Activated T-helper 17 cell treated with anti-CD3 and anti-CD28 coated beads, Interleukin-2, amount 50 U/mL, for 72 hours (primary cell): ENCODE data around the gene PDZD7. TPM values are rescaled to one million over a fixed set of nuclear protein-coding genes. Genes with fewer than 3 reads are reported as not detected.
"Not testable (repeated sequence)": the region's sequence is repeated elsewhere in the genome, so short reads cannot be mapped to it uniquely, and the experiment has no call there.

Experiments used
- ATAC-seq: fragments of 150-1000 bp; cut with Tn5 transposase; replicated peaks from 2 replicates; pipeline ENCODE4 v1.10.0; 2021; ENCODE audit warnings: mild to moderate bottlenecking, moderate library complexity
- H3K27ac Mint-ChIP-seq: one replicate; pipeline ENCODE4 v1.8.0; 2022; ENCODE audit warnings: mixed read lengths
- H3K27me3 Mint-ChIP-seq: one replicate; pipeline ENCODE4 v1.8.0; 2022; ENCODE audit warnings: mixed read lengths
- H3K36me3 Mint-ChIP-seq: one replicate; pipeline ENCODE4 v1.8.0; 2022; ENCODE audit warnings: low read depth, mild to moderate bottlenecking, mixed read lengths
- H3K4me1 Mint-ChIP-seq: one replicate; pipeline ENCODE4 v1.8.0; 2022; ENCODE audit warnings: mixed read lengths
- H3K4me3 Mint-ChIP-seq: one replicate; pipeline ENCODE4 v1.8.0; 2022; ENCODE audit warnings: mild to moderate bottlenecking, mixed read lengths
- H3K9me3 Mint-ChIP-seq: one replicate; pipeline ENCODE4 v1.8.0; 2022; ENCODE audit warnings: mixed read lengths
- total RNA-seq, 2 donors: library from RNA; stranded (reverse); gene quantifications; one replicate each; pipeline ENCODE4 v1.2.3, GENCODE V29; 2022

PDZD7 gene
- total RNA-seq, 2 donors from 2014 or later, result 0.48 to 2.9 TPM

GRCh38 chr10:100986623-100986951, 44.3 kb downstream of the PDZD7 start:
- H3K36me3 Mint-ChIP-seq, result peaks cover 46% of the 10 kb centered on the region
- peak overlapping the region; percentile 95 for H3K27ac Mint-ChIP-seq

GRCh38 chr10:100985336-100985735, 45.6 kb downstream of the PDZD7 start:
- Mint-ChIP-seq H3K4me3 (peak overlapping the region; percentile 100), H3K9me3 (no peaks in the 10 kb centered on the region), H3K27ac (no peak overlapping the region), H3K4me1 (peaks cover 15% of the 10 kb centered on the region), H3K36me3 (peaks cover 39% of the 10 kb centered on the region), H3K27me3 (no peaks in the 10 kb centered on the region)
- no peak for ATAC-seq

More at GRCh38 chr10:100986623-100986951, 44.3 kb downstream of the PDZD7 start:
- no peaks in the 10 kb centered on the region for H3K27me3 Mint-ChIP-seq
- no peaks in the 10 kb centered on the region for H3K9me3 Mint-ChIP-seq
- ATAC-seq, result no peak
- H3K4me3 Mint-ChIP-seq, result peak overlapping the region; percentile 100
- H3K4me1 Mint-ChIP-seq, result peaks cover 26% of the 10 kb centered on the region

- Mint-ChIP-seq H3K4me1 (peaks cover 14% of the 10 kb centered on the region), H3K27me3 (no peaks in the 10 kb centered on the region), H3K27ac (no peak overlapping the region), H3K9me3 (no peaks in the 10 kb centered on the region), H3K4me3 (no peak overlapping the region), H3K36me3 (peaks cover 33% of the 10 kb centered on the region)
- no peak for ATAC-seq
Observed at GRCh38 chr10:100984672-100985177, 46.2 kb downstream of the PDZD7 start.

- Mint-ChIP-seq H3K36me3 (peaks cover 29% of the 10 kb centered on the region), H3K9me3 (no peaks in the 10 kb centered on the region), H3K4me3 (no peak overlapping the region), H3K27me3 (no peaks in the 10 kb centered on the region), H3K27ac (peak overlapping the region; percentile 61), H3K4me1 (peaks cover 14% of the 10 kb centered on the region)
- no peak for ATAC-seq
Observed at GRCh38 chr10:100983868-100984671, 46.9 kb downstream of the PDZD7 start.

GRCh38 chr10:100982916-100983830, 47.8 kb downstream of the PDZD7 start:
- H3K9me3 Mint-ChIP-seq, result no peaks in the 10 kb centered on the region
- H3K4me1 Mint-ChIP-seq, result peaks cover 14% of the 10 kb centered on the region
- no peak overlapping the region for H3K4me3 Mint-ChIP-seq
- ATAC-seq, result no peak
- peak overlapping the region; percentile 20 for H3K27ac Mint-ChIP-seq
- peaks cover 32% of the 10 kb centered on the region for H3K36me3 Mint-ChIP-seq
- H3K27me3 Mint-ChIP-seq, result no peaks in the 10 kb centered on the region

GRCh38 chr10:100981178-100981772, 49.7 kb downstream of the PDZD7 start:
- no peak for ATAC-seq
- H3K9me3 Mint-ChIP-seq, result no peaks in the 10 kb centered on the region
- H3K4me1 Mint-ChIP-seq, result peaks cover 4% of the 10 kb centered on the region
- H3K36me3 Mint-ChIP-seq, result peaks cover 20% of the 10 kb centered on the region
- no peak overlapping the region for H3K4me3 Mint-ChIP-seq
- no peak overlapping the region for H3K27ac Mint-ChIP-seq
- no peaks in the 10 kb centered on the region for H3K27me3 Mint-ChIP-seq

- no peak overlapping the region for H3K27ac Mint-ChIP-seq
- peaks cover 4% of the 10 kb centered on the region for H3K4me1 Mint-ChIP-seq
- no peak overlapping the region for H3K4me3 Mint-ChIP-seq
- H3K9me3 Mint-ChIP-seq, result no peaks in the 10 kb centered on the region
- no peaks in the 10 kb centered on the region for H3K27me3 Mint-ChIP-seq
- H3K36me3 Mint-ChIP-seq, result peaks cover 20% of the 10 kb centered on the region
- ATAC-seq, result no peak
Observed at GRCh38 chr10:100980711-100981110, 50.2 kb downstream of the PDZD7 start.

GRCh38 chr10:100980311-100980710, 50.6 kb downstream of the PDZD7 start:
- H3K4me1 Mint-ChIP-seq, result peaks cover 4% of the 10 kb centered on the region
- no peak overlapping the region for H3K27ac Mint-ChIP-seq
- H3K36me3 Mint-ChIP-seq, result peaks cover 20% of the 10 kb centered on the region
- no peak overlapping the region for H3K4me3 Mint-ChIP-seq
- no peaks in the 10 kb centered on the region for H3K27me3 Mint-ChIP-seq
- H3K9me3 Mint-ChIP-seq, result no peaks in the 10 kb centered on the region
- ATAC-seq, result no peak

- no peaks in the 10 kb centered on the region for H3K27me3 Mint-ChIP-seq
- peaks cover 20% of the 10 kb centered on the region for H3K36me3 Mint-ChIP-seq
- ATAC-seq, result no peak
- H3K27ac Mint-ChIP-seq, result no peak overlapping the region
- peaks cover 4% of the 10 kb centered on the region for H3K4me1 Mint-ChIP-seq
- H3K4me3 Mint-ChIP-seq, result no peak overlapping the region
- no peaks in the 10 kb centered on the region for H3K9me3 Mint-ChIP-seq
Observed at GRCh38 chr10:100979791-100980272, 51.1 kb downstream of the PDZD7 start.

GRCh38 chr10:100978901-100979195, 52.1 kb downstream of the PDZD7 start:
- no peak overlapping the region for H3K4me3 Mint-ChIP-seq
- ATAC-seq, result no peak
- H3K27ac Mint-ChIP-seq, result no peak overlapping the region
- peaks cover 4% of the 10 kb centered on the region for H3K4me1 Mint-ChIP-seq
- H3K27me3 Mint-ChIP-seq, result no peaks in the 10 kb centered on the region
- H3K9me3 Mint-ChIP-seq, result no peaks in the 10 kb centered on the region
- peaks cover 20% of the 10 kb centered on the region for H3K36me3 Mint-ChIP-seq

- Mint-ChIP-seq H3K4me1 (peaks cover 4% of the 10 kb centered on the region), H3K27ac (no peak overlapping the region), H3K36me3 (peaks cover 20% of the 10 kb centered on the region), H3K4me3 (no peak overlapping the region), H3K9me3 (no peaks in the 10 kb centered on the region), H3K27me3 (no peaks in the 10 kb centered on the region)
- ATAC-seq, result no peak
Observed at GRCh38 chr10:100978121-100978900, 52.6 kb downstream of the PDZD7 start.

- Mint-ChIP-seq H3K36me3 (peaks cover 15% of the 10 kb centered on the region), H3K4me1 (no peaks in the 10 kb centered on the region), H3K9me3 (no peaks in the 10 kb centered on the region), H3K4me3 (no peak overlapping the region), H3K27me3 (no peaks in the 10 kb centered on the region), H3K27ac (no peak overlapping the region)
- no peak for ATAC-seq
Observed at GRCh38 chr10:100977436-100977835, 53.5 kb downstream of the PDZD7 start.

GRCh38 chr10:100976906-100977305, 54.0 kb downstream of the PDZD7 start:
- H3K27ac Mint-ChIP-seq, result no peak overlapping the region
- no peaks in the 10 kb centered on the region for H3K4me1 Mint-ChIP-seq
- no peaks in the 10 kb centered on the region for H3K9me3 Mint-ChIP-seq
- no peaks in the 10 kb centered on the region for H3K27me3 Mint-ChIP-seq
- no peak overlapping the region for H3K4me3 Mint-ChIP-seq
- H3K36me3 Mint-ChIP-seq, result peaks cover 10% of the 10 kb centered on the region
- ATAC-seq, result no peak

- H3K4me3 Mint-ChIP-seq, ATAC-seq, H3K36me3 Mint-ChIP-seq, H3K9me3 Mint-ChIP-seq, H3K4me1 Mint-ChIP-seq, H3K27me3 Mint-ChIP-seq, H3K27ac Mint-ChIP-seq: not testable (repeated sequence)
Observed at GRCh38 chr10:100975397-100975796, 55.5 kb downstream of the PDZD7 start.
